PC-3 (cell line): ENCODE data around the gene MME.

Experiments used
- CTCF ChIP-seq: fragments of 300-600 bp; sonication (generic); conservative IDR thresholded peaks from 2 replicates; pipeline ENCODE4 v1.5.1; 2017; ENCODE audit warnings: antibody characterized with exemption, low read depth, mild to moderate bottlenecking, low read length
- EZH2 ChIP-seq: fragments of 300-600 bp; sonication (generic); IDR thresholded peaks from one replicate; pipeline ENCODE4 v1.6.1; 2017; ENCODE audit warnings: antibody characterized with exemption, mild to moderate bottlenecking, low read length; ENCODE audit not compliant: unreplicated experiment
- EZH2phosphoT487 ChIP-seq: fragments of 300-600 bp; sonication (generic); IDR thresholded peaks from 2 replicates; pipeline ENCODE4 v1.6.1; 2018; ENCODE audit warnings: mild to moderate bottlenecking, antibody characterized with exemption, low read length, borderline replicate concordance

- TF ChIP-seq CTCF (no peak), EZH2phosphoT487 (no peak), EZH2 (no peak)
Measured at GRCh38 chr3:155110022-155110421, 29.9 kb downstream of the MME start.
